Measurements from ENCODE around the gene LSS.

LSS gene

GRCh38 chr21:46168238-46168637, 60.3 kb downstream of the LSS start:
- DNase-seq: no peak

- DNase-seq: no peak
Observed at GRCh38 chr21:46165098-46165497, 63.5 kb downstream of the LSS start.

- DNase-seq: no peak
Observed at GRCh38 chr21:46163380-46163779, 65.2 kb downstream of the LSS start.

- no peak for DNase-seq
Observed at GRCh38 chr21:46161633-46162592, 66.7 kb downstream of the LSS start.

- DNase-seq: no peak
Observed at GRCh38 chr21:46160907-46161632, 67.5 kb downstream of the LSS start.

- no peak for DNase-seq
Observed at GRCh38 chr21:46160657-46160906, 68.0 kb downstream of the LSS start.

- DNase-seq: no peak
Observed at GRCh38 chr21:46159841-46160656, 68.5 kb downstream of the LSS start.

GRCh38 chr21:46159390-46159789, 69.2 kb downstream of the LSS start:
- no peak for DNase-seq

GRCh38 chr21:46158666-46159300, 69.8 kb downstream of the LSS start:
- DNase-seq: no peak

- DNase-seq: no peak
Observed at GRCh38 chr21:46157987-46158451, 70.6 kb downstream of the LSS start.

- no peak for DNase-seq
Observed at GRCh38 chr21:46157396-46157986, 71.1 kb downstream of the LSS start.

- no peak for DNase-seq
Observed at GRCh38 chr21:46156678-46157077, 71.9 kb downstream of the LSS start.

- DNase-seq: no peak
Observed at GRCh38 chr21:46156378-46156645, 72.3 kb downstream of the LSS start.

GRCh38 chr21:46155514-46156377, 72.8 kb downstream of the LSS start, which contains the start of gene FTCD:
FTCD (minus strand) TSS chr21:46155579; CDS start chr21:46155523, 56 bp downstream.
- DNase-seq: no peak

- no peak for DNase-seq
Observed at GRCh38 chr21:46154955-46155513, 73.5 kb downstream of the LSS start.

GRCh38 chr21:46154155-46154954, 74.2 kb downstream of the LSS start:
- DNase-seq: no peak

GRCh38 chr21:46153247-46154154, 75.1 kb downstream of the LSS start:
- DNase-seq: peak; percentile 76

GRCh38 chr21:46152927-46153246, 75.7 kb downstream of the LSS start:
- no peak for DNase-seq
